ENCODE results near the gene PFDN6. TPM values are rescaled to one million over a fixed set of nuclear protein-coding genes. Genes with fewer than 3 reads are reported as not detected.

The PFDN6 gene
- total RNA-seq, 2 experiments from 2014 or later: 65.4 to 96.9 TPM

DNA sequence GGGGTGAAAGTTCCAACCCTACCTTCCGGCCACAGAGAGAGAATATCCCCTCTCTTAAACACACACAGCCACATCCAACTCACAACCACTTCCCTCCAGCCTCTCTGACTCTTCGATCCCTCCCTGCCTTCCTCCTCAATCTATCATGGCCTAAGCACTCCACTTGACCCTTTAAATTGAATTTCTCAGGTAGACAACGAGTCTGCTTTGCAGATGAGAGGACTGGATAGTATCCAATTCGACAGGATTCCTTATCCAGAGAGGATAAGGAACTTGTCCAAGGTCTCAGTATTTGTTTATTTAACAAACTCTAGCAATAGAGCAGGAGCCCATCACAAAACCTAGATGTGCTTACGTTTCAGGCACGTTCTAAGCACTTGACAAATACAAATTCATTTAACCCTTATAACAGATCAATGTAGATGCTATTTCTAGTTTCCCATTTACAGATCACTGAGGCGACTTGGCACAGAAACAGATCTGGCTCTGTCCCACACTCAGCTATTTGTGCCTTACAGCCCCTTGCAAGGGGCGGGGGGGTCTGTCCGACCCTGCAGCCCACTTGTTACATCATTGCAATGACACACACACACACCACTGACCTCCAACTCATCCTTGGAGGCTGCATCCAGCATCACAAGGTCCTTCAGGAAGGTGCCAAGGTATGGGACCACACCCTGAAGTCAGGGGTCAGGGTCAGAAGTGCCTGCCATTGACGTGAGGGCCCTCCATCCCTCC is 4.9 kb downstream of the PFDN6 start:
- peak overlapping the region; percentile 1 for H3K27ac Mint-ChIP-seq
- H3K27me3 Mint-ChIP-seq: no peaks in the 10 kb centered on the region
- ATAC-seq (no peak), DNase-seq (no peak)
- ChIA-PET POLR2A (no interaction called here), CTCF (no interaction called here)
- H3K36me3 Mint-ChIP-seq (ENCODE audit: low read depth): peaks cover 27% of the 10 kb centered on the region
- H3K9me3 Mint-ChIP-seq (ENCODE audit: low read depth): no peaks in the 10 kb centered on the region
- peaks cover 28% of the 10 kb centered on the region for H3K4me1 Mint-ChIP-seq
- H3K4me3 Mint-ChIP-seq: no peak overlapping the region
- intact Hi-C loops (cut with DNase I, micrococcal nuclease): no loop called here

- POLR2A ChIA-PET: no interaction called here
- CTCF ChIA-PET: interaction anchor here (0.6 kb wide), 1 partner anchor 141 kb away, joined by 3 read pairs; no protein-coding TSS in a partner anchor
- H3K27me3 Mint-ChIP-seq: no peaks in the 10 kb centered on the region
Observed at GRCh38 chr6:33295621-33296369, 6.4 kb downstream of the PFDN6 start.

DNA sequence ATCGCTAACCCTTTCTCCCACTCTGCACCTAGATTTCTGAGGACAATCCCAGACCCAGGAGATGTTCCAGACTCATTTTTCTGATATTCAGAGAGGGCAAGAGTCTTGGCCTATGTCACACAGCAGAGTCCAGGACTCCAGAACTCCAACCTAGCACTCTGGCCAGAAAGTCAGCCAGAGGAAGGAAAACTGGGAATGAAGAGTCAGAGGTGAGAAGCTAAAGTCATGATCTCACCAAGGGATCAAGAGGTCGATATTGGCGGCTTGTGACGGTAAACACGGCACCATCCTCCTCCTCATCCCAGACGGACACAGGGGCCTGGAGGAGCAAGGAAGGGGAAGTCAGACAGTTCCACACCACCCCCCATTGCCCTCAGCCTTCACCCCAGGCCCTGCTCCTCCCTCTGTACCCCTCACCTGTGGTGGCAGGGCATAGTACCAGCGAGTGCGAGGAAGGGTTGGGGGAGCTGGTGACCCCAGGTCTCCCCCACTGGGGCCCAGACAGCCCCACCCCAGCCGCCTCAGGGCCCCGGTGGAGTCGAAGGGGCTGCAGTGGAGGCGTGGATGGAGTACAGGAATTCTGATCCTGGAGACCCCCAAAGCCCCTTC is 7.5 kb downstream of the PFDN6 start:
- intact Hi-C loops (cut with DNase I, micrococcal nuclease): loop anchor here in 1 of 2 experiments (5.0 kb wide), 1 partner anchor 325 kb away; no protein-coding TSS in a partner anchor

More at GRCh38 chr6:33295621-33296369, 6.4 kb downstream of the PFDN6 start:
- Mint-ChIP-seq H3K36me3 (ENCODE audit: low read depth) (peaks cover 24% of the 10 kb centered on the region), H3K27ac (no peak overlapping the region), H3K4me3 (no peak overlapping the region), H3K4me1 (peaks cover 27% of the 10 kb centered on the region), H3K9me3 (ENCODE audit: low read depth) (no peaks in the 10 kb centered on the region)
- intact Hi-C loops (cut with DNase I, micrococcal nuclease): loop anchor here in 1 of 2 experiments (5.0 kb wide), 1 partner anchor 323 kb away; no protein-coding TSS in a partner anchor
- DNase-seq (no peak), ATAC-seq (no peak)

GRCh38 chr6:33297406-33297955 is 8.1 kb downstream of the PFDN6 start:
- H3K27ac Mint-ChIP-seq: peak overlapping the region; percentile 51
- intact Hi-C loops (cut with DNase I, micrococcal nuclease): loop anchor here in 1 of 2 experiments (5.0 kb wide), 1 partner anchor 325 kb away; no protein-coding TSS in a partner anchor
- CTCF ChIA-PET: interaction anchor here (0.7 to 1.6 kb wide), 3 partner anchors 19 to 107 kb away, joined by 3 to 4 read pairs (median 3); no protein-coding TSS in a partner anchor

More for the DNA sequence above, 7.5 kb downstream of the PFDN6 start:
- ChIA-PET CTCF (interaction anchor here (0.7 to 1.6 kb wide), 3 partner anchors 18 to 107 kb away, joined by 3 to 4 read pairs (median 3); no protein-coding TSS in a partner anchor), POLR2A (no interaction called here)
- ATAC-seq (no peak), DNase-seq (no peak)
- H3K27ac Mint-ChIP-seq: no peak overlapping the region
- peaks cover 25% of the 10 kb centered on the region for H3K4me1 Mint-ChIP-seq
- H3K9me3 Mint-ChIP-seq (ENCODE audit: low read depth): no peaks in the 10 kb centered on the region
- peak overlapping the region; percentile 80 for H3K4me3 Mint-ChIP-seq
- H3K27me3 Mint-ChIP-seq: no peaks in the 10 kb centered on the region
- H3K36me3 Mint-ChIP-seq (ENCODE audit: low read depth): peaks cover 26% of the 10 kb centered on the region

GRCh38 chr6:33297956-33298772 is 8.8 kb downstream of the PFDN6 start:
- ChIA-PET CTCF (interaction anchor here (1.2 to 1.6 kb wide), 7 partner anchors 7 to 131 kb away, joined by 3 to 17 read pairs (median 6); partner anchors contain the start of genes PFDN6, WDR46 and ZBTB22), POLR2A (interaction anchor here (0.6 to 1.6 kb wide), 5 partner anchors 9 to 1724 kb away, joined by 3 to 14 read pairs (median 4); partner anchors contain the start of genes B3GALT4, PFDN6, RPS18 and VPS52)
- Mint-ChIP-seq H3K27ac (peak overlapping the region; percentile 93), H3K9me3 (ENCODE audit: low read depth) (no peaks in the 10 kb centered on the region), H3K4me3 (peak overlapping the region; percentile 80), H3K27me3 (no peaks in the 10 kb centered on the region), H3K36me3 (ENCODE audit: low read depth) (peaks cover 25% of the 10 kb centered on the region), H3K4me1 (peaks cover 25% of the 10 kb centered on the region)
- DNase-seq (peak; percentile 78), ATAC-seq (peak; percentile 39)
- intact Hi-C loops (cut with DNase I, micrococcal nuclease): loop anchor here in 1 of 2 experiments (5.0 kb wide), 1 partner anchor 326 kb away; no protein-coding TSS in a partner anchor

More at GRCh38 chr6:33297406-33297955, 8.1 kb downstream of the PFDN6 start:
- Mint-ChIP-seq H3K9me3 (ENCODE audit: low read depth) (no peaks in the 10 kb centered on the region), H3K27me3 (no peaks in the 10 kb centered on the region), H3K36me3 (ENCODE audit: low read depth) (peaks cover 28% of the 10 kb centered on the region), H3K4me1 (peaks cover 25% of the 10 kb centered on the region), H3K4me3 (peak overlapping the region; percentile 80)
- DNase-seq (peak; percentile 37), ATAC-seq (no peak)
- POLR2A ChIA-PET: interaction anchor here (0.6 to 1.0 kb wide), 3 partner anchors 20 to 1724 kb away, joined by 3 to 6 read pairs (median 3); partner anchors contain the start of gene B3GALT4

GRCh38 chr6:33298773-33299236 is 9.4 kb downstream of the PFDN6 start, which contains the start of gene RGL2:
Gene RGL2 (minus strand): TSS chr6:33298942. CDS start chr6:33298610, 332 bp downstream.
- peaks cover 27% of the 10 kb centered on the region for H3K4me1 Mint-ChIP-seq
- H3K27me3 Mint-ChIP-seq: no peaks in the 10 kb centered on the region
- intact Hi-C loops (cut with DNase I, micrococcal nuclease): loop anchor here (1.0 to 5.0 kb wide), 12 partner anchors 10 to 327 kb away; partner anchors contain the start of genes B3GALT4 (in 2 of the 2), PFDN6 (in 2 of the 2), WDR46 (in 2 of the 2) and CUTA (in 1 of the 2)
- no peaks in the 10 kb centered on the region for H3K9me3 Mint-ChIP-seq (ENCODE audit: low read depth)
- peak within 1 kb of the TSS; percentile 80 for H3K4me3 Mint-ChIP-seq
- H3K36me3 Mint-ChIP-seq (ENCODE audit: low read depth): peaks cover 27% of the 10 kb centered on the region
- DNase-seq: peak; percentile 76
- POLR2A ChIA-PET: interaction anchor here (1.0 to 1.6 kb wide), 6 partner anchors 10 to 327 kb away, joined by 3 to 15 read pairs (median 6); partner anchors contain the start of genes B3GALT4, PFDN6, RPS18 and VPS52
- CTCF ChIA-PET: interaction anchor here (0.6 to 1.6 kb wide), 14 partner anchors 8 to 130 kb away, joined by 3 to 17 read pairs (median 4); partner anchors contain the start of genes PFDN6, TAPBP, WDR46 and ZBTB22
- peak within 1 kb of the TSS; percentile 98 for H3K27ac Mint-ChIP-seq
- peak; percentile 25 for ATAC-seq

- peaks cover 28% of the 10 kb centered on the region for H3K4me1 Mint-ChIP-seq
- CTCF ChIA-PET: interaction anchor here (0.6 to 1.6 kb wide), 20 partner anchors 9 to 323 kb away, joined by 3 to 17 read pairs (median 3); partner anchors contain the start of genes B3GALT4, PFDN6, RPS18 and TAPBP
- peak overlapping the region; percentile 80 for H3K4me3 Mint-ChIP-seq
- H3K9me3 Mint-ChIP-seq (ENCODE audit: low read depth): no peaks in the 10 kb centered on the region
- H3K36me3 Mint-ChIP-seq (ENCODE audit: low read depth): peaks cover 30% of the 10 kb centered on the region
- intact Hi-C loops (cut with DNase I, micrococcal nuclease): loop anchor here (1.0 to 5.0 kb wide), 12 partner anchors 10 to 327 kb away; partner anchors contain the start of genes B3GALT4 (in 2 of the 2), PFDN6 (in 2 of the 2), WDR46 (in 2 of the 2) and CUTA (in 1 of the 2)
- POLR2A ChIA-PET: interaction anchor here (1.0 to 1.6 kb wide), 8 partner anchors 9 to 327 kb away, joined by 3 to 15 read pairs (median 4); partner anchors contain the start of genes B3GALT4, PFDN6, RPS18 and VPS52
- DNase-seq (peak; percentile 97), ATAC-seq (peak; percentile 87)
- H3K27me3 Mint-ChIP-seq: no peaks in the 10 kb centered on the region
- peak overlapping the region; percentile 98 for H3K27ac Mint-ChIP-seq
Observed at GRCh38 chr6:33299237-33299944, 10.0 kb downstream of the PFDN6 start.

GRCh38 chr6:33301877-33302276 is 12.5 kb downstream of the PFDN6 start:
- ChIA-PET CTCF (interaction anchor here (2.1 kb wide), 1 partner anchor 13 kb away, joined by 9 read pairs; the partner anchor contains the start of genes PFDN6 and WDR46), POLR2A (interaction anchor here (0.6 to 0.7 kb wide), 2 partner anchors 11 to 57 kb away, joined by 4 to 7 read pairs; no protein-coding TSS in a partner anchor)
- peak overlapping the region; percentile 80 for H3K4me3 Mint-ChIP-seq
- no peaks in the 10 kb centered on the region for H3K9me3 Mint-ChIP-seq (ENCODE audit: low read depth)
- peaks cover 49% of the 10 kb centered on the region for H3K36me3 Mint-ChIP-seq (ENCODE audit: low read depth)
- no peaks in the 10 kb centered on the region for H3K27me3 Mint-ChIP-seq
- peaks cover 40% of the 10 kb centered on the region for H3K4me1 Mint-ChIP-seq
- no peak overlapping the region for H3K27ac Mint-ChIP-seq
- intact Hi-C loops (cut with DNase I, micrococcal nuclease): no loop called here
- ATAC-seq (no peak), DNase-seq (no peak)

DNA sequence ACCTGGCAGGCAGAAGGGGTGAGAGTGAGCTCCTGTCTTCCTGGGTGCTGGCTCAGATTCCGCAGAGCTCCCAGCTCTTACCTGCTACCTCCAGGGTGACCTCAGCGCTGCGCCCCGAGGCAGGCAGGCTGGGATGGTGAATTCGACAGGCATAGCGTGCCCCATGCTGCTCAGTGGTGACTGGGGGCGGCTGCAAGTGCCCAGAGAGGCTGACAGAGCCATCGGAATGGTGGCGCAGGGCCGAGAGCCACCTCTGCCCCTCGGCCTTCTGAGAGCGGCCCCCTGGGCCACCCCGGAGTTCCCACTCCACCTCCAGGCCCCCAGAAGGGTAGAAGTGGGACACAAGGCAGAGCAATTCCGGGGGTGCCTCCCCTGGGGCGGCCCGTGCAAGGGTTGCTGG is 14.8 kb downstream of the PFDN6 start:
- peaks cover 59% of the 10 kb centered on the region for H3K36me3 Mint-ChIP-seq (ENCODE audit: low read depth)
- ChIA-PET POLR2A (no interaction called here), CTCF (no interaction called here)
- no peaks in the 10 kb centered on the region for H3K27me3 Mint-ChIP-seq
- ATAC-seq (no peak), DNase-seq (no peak)
- intact Hi-C loops (cut with DNase I, micrococcal nuclease): no loop called here
- no peak overlapping the region for H3K4me3 Mint-ChIP-seq
- no peaks in the 10 kb centered on the region for H3K9me3 Mint-ChIP-seq (ENCODE audit: low read depth)
- peaks cover 41% of the 10 kb centered on the region for H3K4me1 Mint-ChIP-seq
- peak overlapping the region; percentile 71 for H3K27ac Mint-ChIP-seq

All from activated CD4-positive, alpha-beta T cell treated with anti-CD3 and anti-CD28 coated beads for 36 hours (primary cell).